Suprapubic skin (tissue), 4 donors: ENCODE measurements around the gene GOLGA6D. TPM values are rescaled to one million over a fixed set of nuclear protein-coding genes. Genes with fewer than 3 reads are reported as not detected.
"Not testable (repeated sequence)": the region's sequence is repeated elsewhere in the genome, so short reads cannot be mapped to it uniquely, and the experiment has no call there.

ENCODE experiments used
- DNase-seq, 2 donors: peaks; one replicate each; pipeline ENCODE4 v3.0.0-alpha.2; 2019; ENCODE audit warnings: low spot score in 2 of 2
- H3K27ac ChIP-seq: fragments of 200-600 bp; sonication (generic); one replicate; pipeline ENCODE4 v1.5.1; 2019
- H3K27me3 ChIP-seq: fragments of 200-600 bp; sonication (generic); one replicate; pipeline ENCODE4 v1.5.1; 2019
- H3K36me3 ChIP-seq: fragments of 200-600 bp; sonication (generic); one replicate; pipeline ENCODE4 v1.5.1; 2019
- H3K4me1 ChIP-seq: fragments of 200-600 bp; sonication (generic); one replicate; pipeline ENCODE4 v1.5.1; 2019
- H3K4me3 ChIP-seq: fragments of 200-600 bp; sonication (generic); one replicate; pipeline ENCODE4 v1.5.1; 2019; ENCODE audit warnings: mild to moderate bottlenecking
- H3K9me3 ChIP-seq: fragments of 200-600 bp; sonication (generic); one replicate; pipeline ENCODE4 v1.5.1; 2019
- CTCF ChIP-seq, 2 donors: fragments of 200-600 bp in 1 of 2; fragments of 450-650 bp in 1 of 2; sonication (generic) in 1 of 2; IDR thresholded peaks; one replicate each; pipeline ENCODE4 v1.5.1; 2016 to 2019; ENCODE audit warnings: antibody characterized with exemption in 2 of 2, mild to moderate bottlenecking in 1 of 2, moderate library complexity in 1 of 2
- EP300 ChIP-seq: sonication (generic); formaldehyde crosslinking; IDR thresholded peaks from one replicate; pipeline ENCODE4 v1.6.1; 2017; ENCODE audit warnings: antibody characterized with exemption
- POLR2A ChIP-seq, 2 donors: fragments of 450-650 bp; IDR thresholded peaks; one replicate each; pipeline ENCODE4 v1.6.1; 2017; ENCODE audit warnings: antibody characterized with exemption in 2 of 2, mild to moderate bottlenecking in 2 of 2, moderate library complexity in 2 of 2
- POLR2AphosphoS5 ChIP-seq, 3 donors: sonication (generic); formaldehyde crosslinking; IDR thresholded peaks; one replicate each; pipeline ENCODE4 v1.6.1; 2017; ENCODE audit warnings: antibody characterized with exemption in 3 of 3
- WGBS: methylation state at CpG from one replicate; pipeline ENCODE4 v1.1.5; 2018; 5-methylcytosine and 5-hydroxymethylcytosine counted together
- total RNA-seq, 4 donors: library from RNA; depleted of rRNA; stranded (reverse); fragments of >200 nt; gene quantifications; one replicate each; pipeline ENCODE4 v1.1.0, GENCODE V29; 2016

Gene GOLGA6D
- total RNA-seq, 4 donors from 2014 or later = 0.72 TPM; not detected in 3

GRCh38 chr15:75335313-75335704 is 52.7 kb downstream of the GOLGA6D start:
- WGBS = 29% methylated on average over 3 of the region's 3 CpGs
- Histone ChIP-seq H3K36me3 (peaks cover 15% of the 10 kb centered on the region), H3K9me3 (no peaks in the 10 kb centered on the region), H3K27me3 (no peaks in the 10 kb centered on the region), H3K4me1 (peaks cover 20% of the 10 kb centered on the region), H3K27ac (no peak overlapping the region), H3K4me3 (peak overlapping the region; percentile 66)
- TF ChIP-seq POLR2AphosphoS5 (IDR thresholded peaks at IDR 0.05) = no peak
- no peak for TF ChIP-seq EP300
- TF ChIP-seq CTCF (IDR thresholded peaks at IDR 0.05) = no peak
- TF ChIP-seq POLR2A (IDR thresholded peaks at IDR 0.05) = no peak
- no peak for DNase-seq

- peak; percentile 97 to 98 for DNase-seq
- Histone ChIP-seq H3K27ac (peak within 1 kb of the TSS; percentile 34), H3K27me3 (no peaks in the 10 kb centered on the region), H3K36me3 (peaks cover 17% of the 10 kb centered on the region), H3K9me3 (no peaks in the 10 kb centered on the region), H3K4me1 (peaks cover 20% of the 10 kb centered on the region), H3K4me3 (peak within 1 kb of the TSS; percentile 66)
- TF ChIP-seq EP300 (no peak), CTCF (IDR thresholded peaks at IDR 0.05) (no peak), POLR2AphosphoS5 (IDR thresholded peaks at IDR 0.05) (peak in 2 of 3 donors; percentile 57 to 65), POLR2A (IDR thresholded peaks at IDR 0.05) (peak in 1 of 2 donors; percentile 44)
- 0% methylated on average over 19 of the region's 42 CpGs for WGBS
Observed at GRCh38 chr15:75335705-75336355, 53.2 kb downstream of the GOLGA6D start, which contains the start of gene COMMD4. COMMD4 (plus strand) TSS chr15:75336063; CDS start chr15:75336090, 27 bp downstream.

GRCh38 chr15:75338661-75339240 is 56.1 kb downstream of the GOLGA6D start:
- Histone ChIP-seq H3K4me1 (peaks cover 21% of the 10 kb centered on the region), H3K9me3 (no peaks in the 10 kb centered on the region), H3K36me3 (peaks cover 22% of the 10 kb centered on the region), H3K27ac (no peak overlapping the region), H3K27me3 (no peaks in the 10 kb centered on the region), H3K4me3 (no peak overlapping the region)
- no peak for DNase-seq
- WGBS = 82% methylated on average over 9 of the region's 11 CpGs
- no peak for TF ChIP-seq POLR2A (IDR thresholded peaks at IDR 0.05)
- TF ChIP-seq POLR2AphosphoS5 (IDR thresholded peaks at IDR 0.05) = no peak
- no peak for TF ChIP-seq CTCF (IDR thresholded peaks at IDR 0.05)
- TF ChIP-seq EP300 = no peak

- Histone ChIP-seq H3K27ac (no peak overlapping the region), H3K36me3 (peaks cover 22% of the 10 kb centered on the region), H3K4me3 (no peak overlapping the region), H3K27me3 (no peaks in the 10 kb centered on the region), H3K4me1 (peaks cover 25% of the 10 kb centered on the region), H3K9me3 (no peaks in the 10 kb centered on the region)
- TF ChIP-seq POLR2AphosphoS5 (IDR thresholded peaks at IDR 0.05) (no peak), CTCF (IDR thresholded peaks at IDR 0.05) (no peak), POLR2A (IDR thresholded peaks at IDR 0.05) (no peak), EP300 (no peak)
- no peak for DNase-seq
- 78% methylated on average over 5 of the region's 13 CpGs for WGBS
Observed at GRCh38 chr15:75339531-75340240, 57.1 kb downstream of the GOLGA6D start.

- WGBS = 82% methylated on average over 6 of the region's 6 CpGs
- no peak for DNase-seq
- TF ChIP-seq POLR2A (IDR thresholded peaks at IDR 0.05) (no peak), POLR2AphosphoS5 (IDR thresholded peaks at IDR 0.05) (no peak), CTCF (IDR thresholded peaks at IDR 0.05) (no peak), EP300 (no peak)
Observed at GRCh38 chr15:75342221-75342620, 59.6 kb downstream of the GOLGA6D start.

GRCh38 chr15:75343953-75344352 is 61.3 kb downstream of the GOLGA6D start:
- not testable (repeated sequence) for DNase-seq, H3K4me3 ChIP-seq, H3K27me3 ChIP-seq, H3K27ac ChIP-seq, H3K9me3 ChIP-seq
- peaks cover 21% of the 10 kb centered on the region for H3K4me1 ChIP-seq
- H3K36me3 ChIP-seq = peaks cover 21% of the 10 kb centered on the region
- 41% methylated on average over 8 of the region's 8 CpGs for WGBS

More at GRCh38 chr15:75342221-75342620, 59.6 kb downstream of the GOLGA6D start:
- H3K4me1 ChIP-seq = peaks cover 13% of the 10 kb centered on the region
- H3K36me3 ChIP-seq = peaks cover 22% of the 10 kb centered on the region
- H3K27ac ChIP-seq = no peak overlapping the region
- no peaks in the 10 kb centered on the region for H3K27me3 ChIP-seq
- H3K4me3 ChIP-seq = no peak overlapping the region
- no peaks in the 10 kb centered on the region for H3K9me3 ChIP-seq
